HFFc6 (cell line): ENCODE results near the gene EEFSEC. TPM values are rescaled to one million over a fixed set of nuclear protein-coding genes. Genes with fewer than 3 reads are reported as not detected.

Experiments
- DNase-seq: peaks from one replicate; pipeline ENCODE4 v3.0.0-alpha.2; 2018
- H3K27ac Mint-ChIP-seq: 2 replicates; pipeline ENCODE4 v1.8.0; 2020; ENCODE audit warnings: mild to moderate bottlenecking, mixed read lengths
- H3K27me3 Mint-ChIP-seq: 2 replicates; pipeline ENCODE4 v1.8.0; 2021; ENCODE audit warnings: mild to moderate bottlenecking, moderate library complexity, mixed read lengths; ENCODE audit not compliant: insufficient read depth
- H3K36me3 Mint-ChIP-seq: 2 replicates; pipeline ENCODE4 v1.8.0; 2021; ENCODE audit warnings: low read depth, mixed read lengths
- H3K4me1 Mint-ChIP-seq: 2 replicates; pipeline ENCODE4 v1.8.0; 2020; ENCODE audit warnings: low read depth, mixed read lengths
- H3K4me3 Mint-ChIP-seq: 2 replicates; pipeline ENCODE4 v1.8.0; 2020; ENCODE audit warnings: mild to moderate bottlenecking, moderate library complexity, mixed read lengths
- H3K9me3 Mint-ChIP-seq: 2 replicates; pipeline ENCODE4 v1.8.0; 2020; ENCODE audit warnings: mild to moderate bottlenecking, mixed read lengths
- total RNA-seq, 6 experiments: library from RNA; stranded (reverse); fragmentation: NEBNext Ultra II Directional; extraction: Animal tissue kit (Norgen Biotek cat#: 25700); gene quantifications; 2 replicates in 1 of 6; 3 replicates in 5 of 6; pipeline ENCODE4 v1.2.3, GENCODE V29; 2021
- TF ChIP-seq, protein P1 (sequence below): fragments of 200-600 bp; sonication (generic); IDR thresholded peaks from 2 replicates; pipeline ENCODE4 v1.5.0; 2021; ENCODE audit warnings: antibody characterized with exemption, mild to moderate bottlenecking

The EEFSEC gene
- total RNA-seq, 6 experiments from 2014 or later: 8.2 to 11.6 (median 11.0) TPM

DNA sequence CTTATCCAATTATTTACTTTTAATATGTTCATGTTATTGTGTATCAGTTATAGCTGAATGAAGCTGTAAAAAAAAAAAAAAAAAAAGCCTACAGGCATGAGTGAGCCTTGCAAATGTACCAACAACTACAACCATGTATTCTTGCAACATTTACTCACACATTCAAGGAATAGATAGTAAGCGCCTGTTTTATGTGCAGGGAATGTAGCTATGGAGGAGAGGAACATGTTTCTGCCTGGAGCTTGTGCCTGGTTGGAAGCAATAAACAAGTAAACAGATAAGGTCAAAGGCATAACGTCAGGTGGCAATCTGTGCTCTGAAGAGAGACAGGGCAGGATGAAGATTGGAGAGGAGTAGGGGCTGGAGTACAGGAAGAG lies 202.2 kb downstream of the EEFSEC start:
- no peaks in the 10 kb centered on the region for H3K9me3 Mint-ChIP-seq
- peaks cover 21% of the 10 kb centered on the region for H3K4me1 Mint-ChIP-seq
- H3K4me3 Mint-ChIP-seq: no peak overlapping the region
- no peak for DNase-seq
- no peaks in the 10 kb centered on the region for H3K36me3 Mint-ChIP-seq
- no peak overlapping the region for H3K27ac Mint-ChIP-seq
- 0 out of 2 replicates have a peak, but pooled peaks cover 1% of the 10 kb centered on the region for H3K27me3 Mint-ChIP-seq
- TF ChIP-seq, protein P1, sequence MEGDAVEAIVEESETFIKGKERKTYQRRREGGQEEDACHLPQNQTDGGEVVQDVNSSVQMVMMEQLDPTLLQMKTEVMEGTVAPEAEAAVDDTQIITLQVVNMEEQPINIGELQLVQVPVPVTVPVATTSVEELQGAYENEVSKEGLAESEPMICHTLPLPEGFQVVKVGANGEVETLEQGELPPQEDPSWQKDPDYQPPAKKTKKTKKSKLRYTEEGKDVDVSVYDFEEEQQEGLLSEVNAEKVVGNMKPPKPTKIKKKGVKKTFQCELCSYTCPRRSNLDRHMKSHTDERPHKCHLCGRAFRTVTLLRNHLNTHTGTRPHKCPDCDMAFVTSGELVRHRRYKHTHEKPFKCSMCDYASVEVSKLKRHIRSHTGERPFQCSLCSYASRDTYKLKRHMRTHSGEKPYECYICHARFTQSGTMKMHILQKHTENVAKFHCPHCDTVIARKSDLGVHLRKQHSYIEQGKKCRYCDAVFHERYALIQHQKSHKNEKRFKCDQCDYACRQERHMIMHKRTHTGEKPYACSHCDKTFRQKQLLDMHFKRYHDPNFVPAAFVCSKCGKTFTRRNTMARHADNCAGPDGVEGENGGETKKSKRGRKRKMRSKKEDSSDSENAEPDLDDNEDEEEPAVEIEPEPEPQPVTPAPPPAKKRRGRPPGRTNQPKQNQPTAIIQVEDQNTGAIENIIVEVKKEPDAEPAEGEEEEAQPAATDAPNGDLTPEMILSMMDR: no peak

DNA sequence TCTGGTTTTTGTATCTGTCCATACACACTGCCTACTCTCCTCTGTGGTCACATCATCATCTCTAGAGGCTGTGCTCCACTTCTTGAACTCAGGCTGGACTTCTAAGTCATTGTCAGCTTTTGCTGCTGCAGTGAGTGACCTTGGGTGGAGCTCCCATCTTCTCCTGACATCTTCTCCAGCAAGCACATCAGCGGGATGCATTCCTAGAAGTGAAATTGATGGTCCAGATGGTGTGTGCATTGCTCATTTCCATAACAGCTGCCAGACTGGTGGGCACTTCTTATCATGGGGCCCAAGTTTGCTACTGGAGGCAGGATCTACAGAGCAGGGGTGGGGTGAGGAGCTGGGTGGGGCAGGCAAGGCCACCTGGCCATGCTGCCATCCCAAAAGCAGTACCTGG lies 203.5 kb downstream of the EEFSEC start:
- Mint-ChIP-seq H3K27ac (no peak overlapping the region), H3K9me3 (no peaks in the 10 kb centered on the region), H3K27me3 (peaks cover 1% of the 10 kb centered on the region; the same call in 1 of the 2 replicates), H3K4me3 (no peak overlapping the region), H3K36me3 (no peaks in the 10 kb centered on the region), H3K4me1 (peaks cover 27% of the 10 kb centered on the region)
- DNase-seq: no peak
- TF ChIP-seq, protein P1: no peak

DNA sequence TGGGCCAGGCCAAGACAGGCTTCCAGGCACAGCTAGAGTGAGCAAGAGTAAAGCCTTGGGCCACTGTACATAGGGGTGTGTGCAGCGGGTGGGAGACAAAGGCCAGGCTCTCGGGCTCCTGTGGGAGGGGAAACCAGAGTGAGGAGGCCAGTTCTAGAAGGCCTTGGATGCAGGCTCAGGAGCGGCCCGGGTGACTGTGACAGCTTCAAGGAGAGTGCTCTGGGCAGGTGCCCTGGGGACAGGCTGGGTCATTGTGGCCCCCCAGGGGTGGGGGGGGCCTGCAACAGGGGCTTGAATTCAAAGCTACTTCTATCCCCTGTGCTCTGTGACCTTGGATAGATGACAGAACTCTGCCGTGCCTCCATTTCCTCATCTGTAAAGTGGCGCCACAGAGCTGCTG lies 204.3 kb downstream of the EEFSEC start:
- no peaks in the 10 kb centered on the region for H3K36me3 Mint-ChIP-seq
- H3K4me1 Mint-ChIP-seq: peaks cover 27% of the 10 kb centered on the region
- no peaks in the 10 kb centered on the region; the same call in 1 of the 2 replicates for H3K27me3 Mint-ChIP-seq
- H3K27ac Mint-ChIP-seq: no peak overlapping the region
- no peak for DNase-seq
- TF ChIP-seq, protein P1: no peak
- no peaks in the 10 kb centered on the region for H3K9me3 Mint-ChIP-seq
- H3K4me3 Mint-ChIP-seq: no peak overlapping the region

DNA sequence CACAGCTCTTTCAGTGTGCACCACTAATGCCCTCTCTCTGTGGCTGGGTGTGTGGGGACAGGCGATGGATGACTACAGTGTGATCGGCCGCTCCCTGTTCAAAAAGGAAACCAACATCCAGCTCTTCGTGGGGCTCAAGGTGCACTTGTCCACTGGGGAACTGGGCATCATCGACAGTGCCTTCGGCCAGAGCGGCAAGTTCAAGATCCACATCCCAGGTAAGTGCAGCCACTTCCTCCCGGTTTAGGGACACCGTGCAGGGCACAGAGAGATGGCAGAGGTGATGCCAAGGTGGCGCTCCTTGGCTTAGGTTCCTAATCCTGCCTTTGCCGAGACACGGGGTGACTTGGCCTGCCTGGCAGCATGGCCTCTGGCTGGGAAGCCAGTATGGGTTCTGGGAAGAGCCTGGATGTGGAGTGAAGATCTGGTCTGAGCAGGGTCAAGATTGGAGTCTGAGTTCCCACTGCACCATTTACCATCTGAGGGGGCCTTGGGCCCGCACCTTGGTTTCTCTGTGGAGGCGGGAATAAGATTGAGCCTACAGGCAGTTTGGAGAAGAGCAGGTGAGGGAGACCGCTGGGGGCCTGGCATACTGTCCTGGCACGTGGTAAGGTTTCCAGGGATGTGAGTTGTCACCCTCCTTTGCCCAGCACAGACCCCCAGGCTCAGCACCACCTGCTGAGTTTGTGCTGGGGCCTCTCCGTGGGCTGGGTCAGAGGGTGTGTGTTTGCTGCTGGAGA lies 205.0 kb downstream of the EEFSEC start:
- TF ChIP-seq, protein P1: no peak
- H3K9me3 Mint-ChIP-seq: no peaks in the 10 kb centered on the region
- no peaks in the 10 kb centered on the region; the same call in 1 of the 2 replicates for H3K27me3 Mint-ChIP-seq
- H3K4me1 Mint-ChIP-seq: peaks cover 27% of the 10 kb centered on the region
- H3K36me3 Mint-ChIP-seq: no peaks in the 10 kb centered on the region
- no peak overlapping the region for H3K27ac Mint-ChIP-seq
- DNase-seq: no peak
- H3K4me3 Mint-ChIP-seq: no peak overlapping the region

DNA sequence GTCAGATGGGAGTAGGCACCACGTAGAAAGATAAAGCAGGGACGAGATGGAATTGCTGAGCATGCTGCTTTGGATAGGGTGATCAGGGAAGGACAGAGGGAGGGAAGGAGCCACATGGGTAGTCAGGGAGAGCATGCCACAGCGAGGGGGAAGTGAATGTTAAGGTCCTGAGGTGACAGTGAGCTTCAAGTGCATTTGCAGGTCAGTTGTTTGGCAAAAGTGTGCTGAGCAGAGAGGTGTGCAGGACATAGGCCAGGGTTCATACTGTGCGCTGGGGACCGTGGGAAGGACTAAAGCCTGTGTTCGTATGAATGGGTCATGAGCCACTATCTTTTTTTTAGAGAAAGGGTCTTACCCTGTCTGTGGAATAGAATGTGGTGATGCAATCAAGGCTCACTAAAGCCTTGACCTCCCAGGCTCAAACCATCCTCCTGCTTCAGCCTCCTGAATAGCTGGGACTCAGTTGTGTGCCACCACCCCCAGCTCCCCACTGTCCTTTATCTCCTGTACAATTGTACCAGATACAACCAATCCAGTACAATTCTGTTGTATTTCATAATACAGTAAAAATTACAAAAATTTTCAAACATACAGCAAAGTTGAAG lies 205.9 kb downstream of the EEFSEC start:
- H3K27ac Mint-ChIP-seq: no peak overlapping the region
- no peak for DNase-seq
- peaks cover 21% of the 10 kb centered on the region for H3K4me1 Mint-ChIP-seq
- no peaks in the 10 kb centered on the region for H3K36me3 Mint-ChIP-seq
- peaks cover 2% of the 10 kb centered on the region for H3K27me3 Mint-ChIP-seq
- no peak overlapping the region for H3K4me3 Mint-ChIP-seq
- H3K9me3 Mint-ChIP-seq: no peaks in the 10 kb centered on the region
- TF ChIP-seq, protein P1: no peak
